HCT116 (cell line): ENCODE results near the gene GJA3. TPM values are rescaled to one million over a fixed set of nuclear protein-coding genes. Genes with fewer than 3 reads are reported as not detected.

Experiments
- ATAC-seq: fragments of 200-7000 bp; cut with Tn5 transposase; 2 replicates; pipeline ENCODE4 v1.9.1; 2020; ENCODE audit warnings: mild to moderate bottlenecking, moderate library complexity
- BruUV-seq: library from RNA; stranded (reverse); fragments of 400-500 nt; replicated peaks from 2 replicates; lab custom pipeline; 2021; lab: Mats Ljungman, UMichigan
- CTCF ChIA-PET: fragments of 300-600 bp; sonication (Branson Sonifier 250); formaldehyde crosslinking; loops from one replicate; lab custom pipeline; 2021; ENCODE audit warnings: antibody characterized with exemption; lab: Charles Lee
- POLR2A ChIA-PET: fragments of 300-600, 350-600 bp; sonication (Branson Sonifier 250); formaldehyde crosslinking; loops from one replicate; lab custom pipeline; 2021; ENCODE audit warnings: antibody characterized with exemption; lab: Charles Lee
- RAD21 ChIA-PET, 2 experiments: fragments of 300-600 bp; sonication (Branson Sonifier 250); formaldehyde crosslinking; loops; one replicate each; lab custom pipeline; 2023; ENCODE audit warnings: low total read pairs in 2 of 2; ENCODE audit not compliant: uncharacterized antibody in 2 of 2, unreplicated experiment in 2 of 2, low non-redundant PET in 1 of 2; lab: Charles Lee
- DNase-seq: peaks from one replicate; pipeline ENCODE4 v3.0.0-alpha.2; 2010; ENCODE audit warnings: low read depth, low spot score
- H2AFZ ChIP-seq: fragments of 200-600 bp; shearing (Covaris generic), sonication (generic); 2 replicates; pipeline ENCODE4 v1.6.1; 2017; ENCODE audit warnings: low read depth, mixed run types, mixed read lengths, antibody characterized with exemption, low read length; ENCODE audit not compliant: poor library complexity, severe bottlenecking
- H3K27ac ChIP-seq: 2 replicates; pipeline ENCODE4 v1.5.1; 2012; ENCODE audit warnings: low read depth, low read length
- H3K27me3 ChIP-seq: fragments of 200-600 bp; sonication (generic); 2 replicates; pipeline ENCODE4 v1.6.1; 2016; ENCODE audit warnings: mixed run types, low read length, mixed read lengths; ENCODE audit not compliant: insufficient read depth
- H3K36me3 ChIP-seq, 2 experiments: fragments of 200-500 bp in 1 of 2; fragments of 200-600 bp in 1 of 2; sonication (Bioruptor generic) in 1 of 2; sonication (generic) in 1 of 2; 2 replicates each; pipeline versions ENCODE4 v1.5.1 to v1.6.1; 2014 to 2016; ENCODE audit warnings: low read length in 2 of 2, inconsistent platforms in 1 of 2, mixed read lengths in 1 of 2, mixed run types in 1 of 2; ENCODE audit not compliant: insufficient read depth in 2 of 2, control insufficient read depth in 1 of 2
- H3K4me1 ChIP-seq, 2 experiments: fragments of 200-600 bp in 1 of 2; sonication (generic) in 1 of 2; 2 replicates each; pipeline versions ENCODE4 v1.5.1 to v1.6.1; 2012 to 2017; ENCODE audit warnings: low read length in 2 of 2, inconsistent platforms in 1 of 2, mild to moderate bottlenecking in 1 of 2, mixed read lengths in 1 of 2, mixed run types in 1 of 2, moderate library complexity in 1 of 2; ENCODE audit not compliant: insufficient read depth in 2 of 2, control insufficient read depth in 1 of 2
- H3K4me2 ChIP-seq: fragments of 200-600 bp; sonication (generic); 2 replicates; pipeline ENCODE4 v1.6.1; 2017; ENCODE audit warnings: mixed run types, low read length, mixed read lengths
- H3K4me3 ChIP-seq, 2 experiments: fragments of 200-600 bp in 1 of 2; sonication (generic) in 1 of 2; replicated peaks in 1 of 2; 2 replicates each; pipeline ENCODE4 v1.5.1; 2011 to 2016; ENCODE audit warnings: low read length in 2 of 2, control low read depth in 1 of 2, low read depth in 1 of 2, mild to moderate bottlenecking in 1 of 2, mixed read lengths in 1 of 2, mixed run types in 1 of 2
- H3K79me2 ChIP-seq: fragments of 200-600 bp; sonication (generic); 2 replicates; pipeline ENCODE4 v1.6.1; 2017; ENCODE audit warnings: mild to moderate bottlenecking, mixed run types, low read length, moderate library complexity, mixed read lengths; ENCODE audit not compliant: insufficient read depth
- H3K9ac ChIP-seq: fragments of 200-600 bp; sonication (generic); 2 replicates; pipeline ENCODE4 v1.6.1; 2016; ENCODE audit warnings: low read length, mixed read lengths
- H3K9me2 ChIP-seq: fragments of 200-600 bp; sonication (generic), shearing (Covaris generic); 2 replicates; pipeline ENCODE4 v1.6.1; 2017; ENCODE audit warnings: mixed run types, mild to moderate bottlenecking, moderate library complexity; ENCODE audit not compliant: insufficient read depth
- H3K9me3 ChIP-seq, 2 experiments: fragments of 200-500 bp in 1 of 2; fragments of 200-600 bp in 1 of 2; sonication (Bioruptor generic) in 1 of 2; sonication (generic) in 1 of 2; 2 replicates each; pipeline ENCODE4 v1.6.1; 2014 to 2017; ENCODE audit warnings: low read length in 2 of 2, mixed read lengths in 2 of 2, inconsistent platforms in 1 of 2, low read depth in 1 of 2, mild to moderate bottlenecking in 1 of 2, mixed run types in 1 of 2, moderate library complexity in 1 of 2; ENCODE audit not compliant: control insufficient read depth in 1 of 2, insufficient read depth in 1 of 2
- H4K20me1 ChIP-seq: fragments of 200-600 bp; sonication (generic), shearing (Covaris generic); 2 replicates; pipeline ENCODE4 v1.6.1; 2017; ENCODE audit warnings: mixed run types, mild to moderate bottlenecking, moderate library complexity; ENCODE audit not compliant: insufficient read depth
- EGR1 ChIP-seq: IDR thresholded peaks from 2 replicates; pipeline ENCODE4 v1.6.1; 2012; ENCODE audit warnings: low read depth
- FOSL1 ChIP-seq: IDR thresholded peaks from 2 replicates; pipeline ENCODE4 v1.6.1; 2012; ENCODE audit warnings: low read depth
- POLR2AphosphoS5 ChIP-seq: IDR thresholded peaks from 2 replicates; pipeline ENCODE4 v1.6.1; 2011; ENCODE audit warnings: mild to moderate bottlenecking, low read depth, low read length, moderate library complexity
- intact Hi-C: fragments of 100-400 bp; cut with micrococcal nuclease; formaldehyde crosslinking; loops from 2 replicates; pipeline ENCODE4 v1.10.0; 2022
- total RNA-seq: library from RNA; stranded (reverse); gene quantifications from one replicate; pipeline ENCODE4 v1.2.1, GENCODE V29; 2021; ENCODE audit not compliant: unreplicated experiment

Gene GJA3
- total RNA-seq, 1 experiment from 2014 or later = 8.0 TPM

DNA sequence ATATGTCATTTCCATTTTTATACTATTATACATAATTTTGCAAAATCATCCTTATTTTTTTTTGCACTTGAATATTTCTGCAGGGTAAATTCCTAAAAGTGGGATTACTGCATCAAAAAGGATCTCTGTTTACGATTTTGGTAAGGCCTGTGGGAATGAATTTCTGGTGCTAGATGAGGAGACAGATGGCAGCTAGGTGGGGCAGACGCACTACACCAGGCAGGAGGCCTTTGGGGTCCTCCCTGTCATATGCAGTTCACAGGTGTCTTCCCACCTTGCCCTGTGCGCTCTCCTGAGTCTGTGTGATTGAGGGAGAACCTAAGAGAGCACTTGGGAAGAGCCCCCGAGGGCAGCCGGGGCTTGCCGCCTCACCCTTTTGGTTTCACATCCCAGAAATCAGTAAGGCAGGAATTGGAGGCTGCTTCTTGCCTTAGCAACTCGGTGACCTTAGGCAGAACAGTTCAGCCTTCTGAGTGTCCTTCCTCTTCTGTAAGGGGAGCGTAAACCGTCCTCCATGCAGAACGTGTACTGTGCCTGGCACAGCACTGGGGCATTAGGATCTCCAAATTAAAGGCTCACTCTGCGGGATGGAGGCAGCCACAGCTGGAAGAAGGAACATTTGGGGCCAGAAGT, 45.3 kb upstream of the GJA3 start:
- no peak overlapping the region for H3K4me2 ChIP-seq
- BruUV-seq = no TSS peak
- H2AFZ ChIP-seq = no peak overlapping the region
- H3K27me3 ChIP-seq = no peaks in the 10 kb centered on the region
- intact Hi-C loops = no loop called here
- ChIA-PET RAD21 (no interaction called here), CTCF (no interaction called here), POLR2A (interaction anchor here (1.0 kb wide), 1 partner anchor 9 kb away, joined by 3 read pairs; no protein-coding TSS in a partner anchor)
- DNase-seq (no peak), ATAC-seq (no peak)
- H3K4me1 ChIP-seq = no peaks in the 10 kb centered on the region
- H3K4me3 ChIP-seq = no peak overlapping the region
- no peak overlapping the region for H3K27ac ChIP-seq
- no peaks in the 10 kb centered on the region for H3K36me3 ChIP-seq
- H3K9me2 ChIP-seq = no peaks in the 10 kb centered on the region
- TF ChIP-seq EGR1 = no peak
- TF ChIP-seq POLR2AphosphoS5 = no peak
- H3K9me3 ChIP-seq = no peaks in the 10 kb centered on the region
- H3K9ac ChIP-seq = no peak overlapping the region
- H3K79me2 ChIP-seq = no peaks in the 10 kb centered on the region
- H4K20me1 ChIP-seq = no peaks in the 10 kb centered on the region

DNA sequence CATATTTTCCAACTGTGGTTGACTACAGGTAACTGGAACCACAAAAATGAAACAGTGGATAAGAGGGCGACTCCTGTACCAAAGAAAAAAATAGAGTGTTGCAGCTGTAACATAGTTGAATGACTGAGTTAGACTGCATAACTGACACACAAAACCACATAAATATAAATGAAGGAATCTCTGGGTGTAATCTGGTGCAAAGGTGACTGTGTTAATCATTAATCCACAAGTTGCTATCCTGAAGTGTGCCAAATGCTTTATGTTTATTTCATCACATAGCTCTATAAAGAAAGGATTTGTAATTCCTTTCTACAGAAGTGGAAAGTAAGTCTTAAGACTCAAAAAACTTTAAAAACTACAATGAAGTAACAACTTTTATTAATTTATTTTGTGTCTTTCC, 37.9 kb upstream of the GJA3 start:
- H3K27ac ChIP-seq = no peak overlapping the region
- H3K9me2 ChIP-seq = no peaks in the 10 kb centered on the region
- ATAC-seq (no peak), DNase-seq (no peak)
- TF ChIP-seq FOSL1 = no peak
- POLR2A ChIA-PET = no interaction called here
- no peak overlapping the region for H3K4me3 ChIP-seq
- H2AFZ ChIP-seq = no peak overlapping the region
- H3K79me2 ChIP-seq = no peaks in the 10 kb centered on the region
- CTCF ChIA-PET = interaction anchor here (0.9 kb wide), 1 partner anchor 8 kb away, joined by 3 read pairs; no protein-coding TSS in a partner anchor
- peaks cover 10% of the 10 kb centered on the region; the same call in 1 of the 2 replicates for H3K27me3 ChIP-seq
- intact Hi-C loops = loop anchor here (5.0 to 10.0 kb wide), 4 partner anchors 226 to 1276 kb away; partner anchors contain the start of gene IL17D
- H3K9me3 ChIP-seq = no peaks in the 10 kb centered on the region
- BruUV-seq = no TSS peak
- RAD21 ChIA-PET = no interaction called here
- no peaks in the 10 kb centered on the region for H3K36me3 ChIP-seq
- H3K4me2 ChIP-seq = peak overlapping the region; percentile 22; the same call in 1 of the 2 replicates
- no peaks in the 10 kb centered on the region for H4K20me1 ChIP-seq
- H3K9ac ChIP-seq = no peak overlapping the region
- peaks cover 0 to 12% of the 10 kb centered on the region in 2 experiments; a peak in 2 of 4 replicates for H3K4me1 ChIP-seq
